Nucleus accumbens (tissue), 56 donors: ENCODE data around the gene MPZL1.

Experiments
- DNase-seq, 56 donors: peaks; one replicate each; lab custom pipeline; 2025; lab: John Stamatoyannopoulos, UW

MPZL1 gene

DNA sequence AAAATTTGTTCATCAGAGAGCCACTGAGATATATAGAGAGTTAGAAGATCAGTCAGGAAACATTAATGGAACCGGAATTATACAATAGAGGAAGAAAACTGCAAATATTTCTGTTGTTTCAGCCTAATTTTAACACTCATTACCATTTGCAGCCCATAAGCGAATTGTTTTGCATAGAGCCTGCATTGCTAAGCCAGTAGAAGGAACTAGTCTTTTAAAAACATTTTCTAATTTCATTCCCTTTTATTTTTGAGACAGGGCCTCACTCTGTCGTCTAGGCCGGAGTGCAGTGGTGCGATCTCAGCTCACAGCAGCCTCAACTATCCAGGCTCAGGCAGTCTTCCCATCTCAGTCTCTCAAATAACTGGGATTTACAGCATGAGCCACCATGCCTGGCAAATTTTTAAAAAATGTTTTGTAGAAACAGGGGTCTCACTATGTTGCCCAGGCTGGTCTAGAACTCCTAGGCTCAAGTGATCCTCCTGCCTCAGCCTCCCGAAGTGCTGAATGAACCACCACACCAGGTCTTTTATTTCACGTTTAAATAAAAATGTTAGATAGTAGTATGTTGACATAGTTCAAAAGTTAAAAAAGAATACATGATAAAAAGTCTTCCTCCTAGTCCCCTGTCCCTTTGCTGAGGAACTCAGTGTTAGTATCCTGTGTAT is 25.3 kb downstream of the MPZL1 start:
- no peak for DNase-seq

- DNase-seq = no peak
These were observed 26.2 kb downstream of the MPZL1 start for GRCh38 chr1:167747988-167748387.

GRCh38 chr1:167748906-167749305 is 27.1 kb downstream of the MPZL1 start:
- no peak for DNase-seq

- DNase-seq = no peak
These were observed 28.0 kb downstream of the MPZL1 start for GRCh38 chr1:167749741-167750140.

- DNase-seq = no peak
These were observed 28.9 kb downstream of the MPZL1 start for GRCh38 chr1:167750641-167751040.

DNA sequence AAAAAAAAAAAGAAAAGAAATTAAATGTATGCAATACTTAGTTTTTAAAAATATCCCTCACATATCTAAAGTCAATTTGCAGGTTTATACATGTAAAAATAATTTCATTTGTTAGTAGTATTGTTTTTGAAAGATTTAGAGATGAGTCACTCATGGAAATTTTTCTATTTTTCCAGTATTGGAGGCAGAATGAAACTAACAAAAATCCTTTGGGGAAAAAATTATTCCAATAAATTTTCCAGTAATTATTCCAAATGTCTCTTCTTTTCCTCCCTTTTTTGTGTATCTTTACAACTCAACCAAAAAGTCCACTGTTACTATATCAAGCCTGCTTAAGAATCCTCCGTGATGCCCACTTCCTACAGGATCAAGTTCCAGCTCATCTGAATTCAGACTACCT is 29.9 kb downstream of the MPZL1 start:
- no peak for DNase-seq

DNA sequence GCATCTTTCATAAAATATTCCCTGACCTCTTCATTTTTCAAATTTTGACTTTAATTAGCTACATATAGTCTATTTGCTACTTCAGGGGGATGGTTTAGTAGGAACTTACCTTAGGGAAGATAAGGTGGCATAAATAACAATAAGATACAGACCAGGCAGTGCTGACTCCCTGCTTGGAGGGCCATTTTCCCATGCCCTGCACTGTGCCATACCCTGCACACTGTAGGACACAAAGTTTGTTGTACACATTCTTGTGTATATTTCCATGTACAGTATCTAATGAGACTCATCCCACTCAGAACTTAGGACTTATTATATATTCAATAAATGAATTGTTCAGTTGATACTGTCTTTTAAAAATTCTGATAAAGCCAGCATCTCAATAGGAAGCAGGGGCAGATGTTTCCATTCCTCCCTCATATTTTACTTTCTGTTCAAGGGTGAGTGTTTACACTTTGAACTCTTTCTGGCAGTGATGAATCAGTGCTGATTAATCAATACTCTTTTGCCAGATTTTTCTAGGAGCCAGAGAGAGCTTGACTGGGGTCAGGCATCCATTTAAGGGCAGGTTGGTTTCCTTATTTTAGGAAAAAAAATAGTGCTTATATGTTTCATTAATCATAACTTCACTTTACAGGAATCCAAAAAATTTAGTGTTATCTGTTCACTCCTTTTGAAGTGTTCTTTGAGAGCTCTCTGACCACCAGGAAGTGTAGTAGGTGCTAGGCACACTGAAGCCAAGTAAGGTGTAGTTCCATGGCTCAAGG is 30.6 kb downstream of the MPZL1 start:
- DNase-seq = no peak

- peak in 1 of 56 donors; percentile 1 for DNase-seq
These were observed 33.9 kb downstream of the MPZL1 start for GRCh38 chr1:167755654-167756053.

- DNase-seq = peak in 3 of 56 donors; percentile 1 to 7 (median 4)
These were observed 35.1 kb downstream of the MPZL1 start for GRCh38 chr1:167756730-167757405.

DNA sequence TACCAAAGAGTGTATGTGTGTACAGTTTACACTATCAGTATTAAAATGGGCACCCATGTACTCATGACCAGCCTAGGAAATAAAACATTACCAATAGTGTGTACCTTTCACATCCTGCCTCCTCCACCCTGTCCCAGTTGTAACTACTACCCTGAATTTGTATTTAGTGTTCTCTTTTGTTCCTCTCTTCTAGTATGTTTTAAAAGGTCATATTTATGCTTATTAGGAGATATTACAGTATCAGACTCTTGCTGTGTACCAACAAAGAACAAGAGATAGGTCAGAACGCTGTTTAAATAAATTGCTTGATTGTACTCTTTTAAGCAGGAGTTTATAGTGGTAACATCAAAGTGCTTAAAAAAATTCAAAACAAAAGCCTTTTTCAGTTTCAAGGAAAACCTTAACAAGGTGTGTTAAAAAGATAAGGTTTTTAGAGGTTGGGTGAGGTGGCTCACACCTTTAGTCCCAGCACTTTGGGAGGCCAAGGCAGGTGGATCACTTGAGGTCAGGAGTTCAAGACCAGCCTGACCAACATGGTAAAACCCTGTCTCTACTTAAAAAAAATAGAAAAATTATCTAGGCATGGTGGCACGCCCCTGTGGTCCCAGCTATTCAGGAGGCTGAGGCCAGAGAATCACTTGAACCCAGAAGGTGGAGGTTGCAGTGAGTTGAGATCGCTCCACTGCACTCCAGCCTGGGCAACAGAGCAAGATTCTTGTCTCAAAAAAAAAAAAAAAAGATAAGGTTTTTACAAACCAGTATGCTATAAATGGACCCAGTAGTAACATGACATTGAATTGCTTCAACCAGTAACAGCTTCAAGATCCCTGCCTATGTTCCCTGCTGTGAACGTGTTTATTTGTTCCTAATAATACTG is 35.9 kb downstream of the MPZL1 start:
- no peak for DNase-seq

- DNase-seq = no peak
These were observed 39.6 kb downstream of the MPZL1 start for GRCh38 chr1:167761400-167761799.

- DNase-seq = no peak
These were observed 40.4 kb downstream of the MPZL1 start for GRCh38 chr1:167762061-167762746.

DNA sequence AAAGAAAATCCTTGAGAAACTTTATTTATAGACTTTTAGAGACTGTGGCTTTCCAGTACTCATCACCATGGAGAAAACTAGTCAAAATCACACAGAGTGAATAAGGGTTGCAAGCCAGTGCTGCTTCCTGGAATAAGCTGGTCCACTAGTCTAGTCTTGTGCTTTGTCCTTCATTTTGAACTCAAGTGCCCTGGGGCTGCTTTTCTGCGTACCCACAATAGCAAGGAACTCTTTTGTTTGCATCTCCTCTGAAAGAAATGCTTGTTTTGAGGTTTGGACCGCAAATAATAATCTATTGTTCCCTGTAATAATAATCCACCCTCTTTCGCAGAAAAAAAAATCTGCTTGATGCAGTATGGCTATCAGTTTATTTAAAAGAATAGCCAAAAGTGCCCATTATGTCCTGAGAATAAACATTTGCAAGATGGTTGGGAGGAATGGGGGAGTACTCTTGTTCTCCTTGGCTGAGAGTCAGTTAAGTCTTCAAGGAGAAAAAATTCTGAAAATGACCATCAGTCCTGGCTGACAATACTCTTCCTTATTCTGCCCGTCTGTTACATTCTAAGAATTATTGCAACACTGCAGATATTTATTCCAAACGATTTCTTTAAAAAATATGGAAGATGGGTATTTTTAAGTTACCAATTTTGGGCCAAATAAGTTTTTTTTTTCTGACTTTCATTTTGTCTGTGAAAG is 41.9 kb downstream of the MPZL1 start:
- DNase-seq = peak in 43 of 56 donors; percentile 4 to 73 (median 42)

GRCh38 chr1:167764458-167765330 is 42.9 kb downstream of the MPZL1 start:
- no peak for DNase-seq

GRCh38 chr1:167765496-167765895 is 43.7 kb downstream of the MPZL1 start:
- no peak for DNase-seq

DNA sequence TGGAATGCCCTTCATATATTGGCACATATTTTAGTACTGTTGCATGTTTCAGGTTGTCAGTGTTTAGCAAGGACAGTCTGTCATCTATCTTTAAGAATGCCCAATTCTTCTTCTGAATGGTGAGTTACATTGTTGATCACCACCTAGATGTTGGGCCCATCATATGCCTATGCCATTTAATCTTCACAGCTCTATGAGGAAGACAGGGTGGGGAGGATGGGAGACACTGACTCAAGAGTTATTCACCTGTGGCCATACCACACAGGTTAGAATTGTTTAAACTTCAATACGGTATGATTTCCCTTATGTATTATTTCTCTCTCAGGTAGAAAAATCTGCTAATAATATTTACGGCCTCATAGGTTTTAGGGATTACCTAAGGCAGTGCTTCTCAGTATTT is 44.8 kb downstream of the MPZL1 start:
- no peak for DNase-seq

GRCh38 chr1:167767761-167768160 is 46.0 kb downstream of the MPZL1 start:
- DNase-seq = no peak

DNA sequence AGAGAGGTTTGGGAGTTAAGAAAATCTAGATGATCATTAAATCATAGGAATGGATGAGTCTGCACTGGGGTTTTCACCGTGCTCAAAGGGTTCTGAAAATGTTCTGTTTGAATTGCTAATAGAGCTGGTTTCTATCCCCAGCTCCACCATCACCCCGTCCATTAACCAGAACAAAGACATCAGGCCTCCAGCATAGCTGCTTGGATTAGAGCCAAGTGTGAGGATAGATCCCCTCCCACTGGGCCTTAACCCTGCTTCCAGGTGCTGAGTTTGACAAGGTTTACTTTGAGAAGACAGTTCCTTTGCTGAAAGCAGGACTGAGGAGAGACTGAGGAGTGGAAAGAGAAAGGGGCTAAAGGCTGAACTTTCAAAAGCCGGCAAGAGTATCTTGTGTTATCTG is 48.3 kb downstream of the MPZL1 start:
- no peak for DNase-seq
